ENCODE measurements around the gene MYL6. TPM values are rescaled to one million over a fixed set of nuclear protein-coding genes. Genes with fewer than 3 reads are reported as not detected.

Gene MYL6
- total RNA-seq, 1 donor from 2014 or later: 1,233 TPM

DNA sequence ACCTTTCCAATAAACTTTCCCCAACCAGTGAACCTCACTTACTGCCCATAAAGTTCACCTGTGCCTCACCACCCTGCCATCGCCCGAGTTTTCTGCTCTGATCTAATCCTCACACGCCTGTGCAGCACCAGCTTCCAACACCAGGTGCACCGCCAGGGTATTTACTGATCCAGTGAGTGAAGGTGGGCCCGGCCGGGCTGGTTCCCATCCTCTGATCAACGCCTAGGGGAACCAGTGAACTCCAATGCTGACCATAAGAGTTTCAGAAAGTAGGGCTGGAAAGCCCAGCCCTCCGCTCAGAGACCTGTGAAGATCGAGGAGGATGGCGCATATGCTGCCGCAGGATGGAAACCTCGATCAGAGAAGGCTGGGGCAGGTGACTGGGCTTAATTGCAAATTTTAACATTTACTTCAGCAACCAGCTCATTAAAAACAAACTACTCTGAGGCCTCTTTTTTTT, 6.5 kb upstream of the MYL6 start:
- Histone ChIP-seq H2AFZ (replicated peaks) (peak overlapping the region; percentile 80), H3K36me3 (no peaks in the 10 kb centered on the region), H3K27ac (peak overlapping the region; percentile 51), H3K9ac (peak overlapping the region; percentile 29), H3K9me3 (ENCODE audit: low read depth) (no peaks in the 10 kb centered on the region), H3K4me3 (peak overlapping the region; percentile 68), H3K4me1 (peaks cover 14% of the 10 kb centered on the region), H3F3A (ENCODE audit: low read depth) (peaks cover 29% of the 10 kb centered on the region), H3K27me3 (no peaks in the 10 kb centered on the region), H3K4me2 (peak overlapping the region; percentile 97), H4K20me1 (ENCODE audit: low read depth) (no peaks in the 10 kb centered on the region), H3K79me2 (ENCODE audit: low read depth) (peaks cover 18% of the 10 kb centered on the region)
- TF ChIP-seq EZH2 (IDR thresholded peaks at IDR 0.05) (no peak), EZH2phosphoT487 (IDR thresholded peaks at IDR 0.05) (no peak), CTCF (IDR thresholded peaks at IDR 0.05) (peak; percentile 63)
- Mint-ChIP-seq H3K4me3 (peak overlapping the region; percentile 97), H3K27ac (peak overlapping the region; percentile 60), H3K9me3 (no peaks in the 10 kb centered on the region), H3K36me3 (peaks cover 12% of the 10 kb centered on the region), H3K4me1 (peaks cover 31% of the 10 kb centered on the region), H3K27me3 (ENCODE audit: insufficient read depth, low read depth) (peaks cover 8% of the 10 kb centered on the region)
- peak; percentile 66 for DNase-seq (ENCODE audit: low spot score)

GRCh38 chr12:56152132-56152755, 5.9 kb upstream of the MYL6 start, which contains the start of gene MYL6B:
TSS of gene MYL6B (plus strand) at chr12:56152587. CDS start at chr12:56153919, 1,332 bp downstream.
- peak; percentile 95 for DNase-seq (ENCODE audit: low spot score)
- no peaks in the 10 kb centered on the region for H4K20me1 ChIP-seq (ENCODE audit: low read depth)
- H2AFZ ChIP-seq (replicated peaks): peak within 1 kb of the TSS; percentile 80
- Mint-ChIP-seq H3K27me3 (ENCODE audit: insufficient read depth, low read depth) (peaks cover 11% of the 10 kb centered on the region), H3K27ac (peak within 1 kb of the TSS; percentile 72), H3K4me3 (peak within 1 kb of the TSS; percentile 97), H3K36me3 (peaks cover 12% of the 10 kb centered on the region), H3K9me3 (no peaks in the 10 kb centered on the region), H3K4me1 (peaks cover 35% of the 10 kb centered on the region)
- no peaks in the 10 kb centered on the region for H3K27me3 ChIP-seq
- peaks cover 30% of the 10 kb centered on the region for H3F3A ChIP-seq (ENCODE audit: low read depth)
- H3K27ac ChIP-seq: peak within 1 kb of the TSS; percentile 51
- H3K79me2 ChIP-seq (ENCODE audit: low read depth): peaks cover 18% of the 10 kb centered on the region
- TF ChIP-seq CTCF (IDR thresholded peaks at IDR 0.05) (no peak), EZH2 (IDR thresholded peaks at IDR 0.05) (no peak), EZH2phosphoT487 (IDR thresholded peaks at IDR 0.05) (no peak)
- H3K4me2 ChIP-seq: peak within 1 kb of the TSS; percentile 97
- peaks cover 18% of the 10 kb centered on the region for H3K4me1 ChIP-seq
- peak within 1 kb of the TSS; percentile 60 for H3K9ac ChIP-seq
- H3K36me3 ChIP-seq: no peaks in the 10 kb centered on the region
- H3K9me3 ChIP-seq (ENCODE audit: low read depth): no peaks in the 10 kb centered on the region
- H3K4me3 ChIP-seq: peak within 1 kb of the TSS; percentile 68

DNA sequence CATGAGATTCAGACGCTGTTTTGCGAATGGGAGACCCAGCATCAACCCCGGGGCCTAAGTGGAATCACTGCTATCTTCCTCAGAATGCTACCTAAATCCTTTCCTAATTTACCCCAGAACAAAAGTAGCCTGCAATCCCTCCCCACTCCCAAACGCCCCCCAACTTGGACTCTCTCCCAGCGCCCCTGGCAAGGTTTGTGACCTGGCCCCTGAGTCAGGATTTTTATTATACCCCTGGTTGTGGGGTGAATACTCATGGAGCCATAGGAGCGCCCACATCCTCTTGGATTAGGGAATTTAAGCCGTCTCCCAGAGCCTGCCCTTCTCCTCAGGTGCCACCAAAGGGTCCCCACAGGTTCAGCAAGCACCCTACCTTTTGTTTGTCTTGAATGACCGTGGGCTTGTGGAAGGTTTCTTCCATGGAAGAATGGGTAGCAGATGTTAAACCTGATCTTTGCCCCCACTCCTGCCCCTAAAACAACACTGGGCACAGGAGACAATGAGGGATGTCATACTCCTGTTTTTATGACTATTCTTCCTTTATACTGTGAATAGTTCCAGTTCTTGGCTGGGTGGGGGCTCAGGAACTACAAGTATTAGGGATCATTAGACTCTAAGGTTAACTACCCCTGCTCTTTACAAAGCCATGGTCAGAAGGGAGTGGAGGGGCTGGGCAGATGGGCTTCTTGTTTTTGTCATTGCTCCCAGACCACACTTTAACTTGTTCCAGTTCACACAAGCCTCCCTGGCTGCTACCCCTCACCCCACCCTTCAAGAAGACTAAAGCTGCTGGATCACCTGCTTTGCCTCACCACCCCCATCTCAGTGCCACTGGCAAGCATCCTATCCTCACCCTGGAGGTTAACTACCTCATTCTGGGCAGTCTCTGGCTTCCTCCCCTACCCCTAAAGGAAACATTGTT, 5.1 kb upstream of the MYL6 start:
- peak overlapping the region; percentile 72 for H3K27ac Mint-ChIP-seq

More for the DNA sequence above, 5.1 kb upstream of the MYL6 start:
- no peak for TF ChIP-seq EZH2 (IDR thresholded peaks at IDR 0.05)
- no peak for TF ChIP-seq CTCF (IDR thresholded peaks at IDR 0.05)
- no peak for TF ChIP-seq EZH2phosphoT487 (IDR thresholded peaks at IDR 0.05)
- Histone ChIP-seq H3K9ac (peak overlapping the region; percentile 60), H3K36me3 (no peaks in the 10 kb centered on the region), H3K79me2 (ENCODE audit: low read depth) (peaks cover 18% of the 10 kb centered on the region), H3K4me3 (peak overlapping the region; percentile 68), H3K4me2 (peak overlapping the region; percentile 97), H4K20me1 (ENCODE audit: low read depth) (no peaks in the 10 kb centered on the region), H3K27me3 (no peaks in the 10 kb centered on the region), H3K4me1 (peaks cover 19% of the 10 kb centered on the region), H3F3A (ENCODE audit: low read depth) (peaks cover 36% of the 10 kb centered on the region), H2AFZ (replicated peaks) (no peak overlapping the region), H3K9me3 (ENCODE audit: low read depth) (no peaks in the 10 kb centered on the region), H3K27ac (no peak overlapping the region)
- H3K4me3 Mint-ChIP-seq: peak overlapping the region; percentile 97
- peaks cover 14% of the 10 kb centered on the region for H3K27me3 Mint-ChIP-seq (ENCODE audit: insufficient read depth, low read depth)
- DNase-seq (ENCODE audit: low spot score): peak; percentile 8
- no peaks in the 10 kb centered on the region for H3K9me3 Mint-ChIP-seq
- peaks cover 14% of the 10 kb centered on the region for H3K36me3 Mint-ChIP-seq
- peaks cover 40% of the 10 kb centered on the region for H3K4me1 Mint-ChIP-seq

All from neural progenitor cell (in vitro differentiated cells).